Omental fat pad (tissue), 4 donors: ENCODE measurements around the gene ZNF212. TPM values are rescaled to one million over a fixed set of nuclear protein-coding genes. Genes with fewer than 3 reads are reported as not detected.
"Not testable (repeated sequence)": the region's sequence is repeated elsewhere in the genome, so short reads cannot be mapped to it uniquely, and the experiment has no call there.

Experiments
- ATAC-seq: fragments of 150-250 bp; one replicate; pipeline ENCODE4 v1.9.1; 2016; ENCODE audit warnings: mild to moderate bottlenecking, moderate library complexity; ENCODE audit not compliant: low FRiP score
- DNase-seq: peaks from one replicate; pipeline ENCODE4 v3.0.0-alpha.2; 2019; ENCODE audit warnings: low spot score
- total RNA-seq, 4 donors: library from RNA; depleted of rRNA; stranded (reverse); fragments of >200 nt; gene quantifications; one replicate each; pipeline ENCODE4 v1.1.0, GENCODE V29; 2016
- TF ChIP-seq, protein P1 (sequence below), 3 donors: fragments of 450-650 bp; IDR thresholded peaks; one replicate each; pipeline ENCODE4 v1.5.1; 2016 to 2017; ENCODE audit warnings: antibody characterized with exemption in 3 of 3, mild to moderate bottlenecking in 3 of 3, moderate library complexity in 2 of 3

The ZNF212 gene
- total RNA-seq, 4 donors from 2014 or later = 2.4 to 8.5 (median 5.0) TPM

DNA sequence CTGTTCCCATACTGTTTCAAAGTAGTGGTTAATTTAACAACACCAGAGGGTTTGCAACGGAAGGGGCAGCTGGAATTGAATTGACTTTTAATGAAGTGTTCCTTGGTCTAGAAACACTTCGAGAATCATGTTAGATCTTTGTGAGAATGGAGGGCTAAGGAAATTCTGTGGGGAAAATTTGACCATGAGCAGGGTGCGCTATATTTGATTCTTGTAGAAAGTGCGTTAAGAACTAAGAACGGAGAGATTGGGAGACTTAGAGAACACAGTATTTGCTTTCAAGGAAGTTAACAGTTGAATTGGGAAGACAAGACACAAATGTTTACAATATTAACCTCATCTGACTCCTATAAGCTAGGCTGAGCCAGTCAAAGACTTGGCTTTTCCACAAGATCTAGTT lies 1.2 kb downstream of the ZNF212 start:
- TF ChIP-seq, protein P1, sequence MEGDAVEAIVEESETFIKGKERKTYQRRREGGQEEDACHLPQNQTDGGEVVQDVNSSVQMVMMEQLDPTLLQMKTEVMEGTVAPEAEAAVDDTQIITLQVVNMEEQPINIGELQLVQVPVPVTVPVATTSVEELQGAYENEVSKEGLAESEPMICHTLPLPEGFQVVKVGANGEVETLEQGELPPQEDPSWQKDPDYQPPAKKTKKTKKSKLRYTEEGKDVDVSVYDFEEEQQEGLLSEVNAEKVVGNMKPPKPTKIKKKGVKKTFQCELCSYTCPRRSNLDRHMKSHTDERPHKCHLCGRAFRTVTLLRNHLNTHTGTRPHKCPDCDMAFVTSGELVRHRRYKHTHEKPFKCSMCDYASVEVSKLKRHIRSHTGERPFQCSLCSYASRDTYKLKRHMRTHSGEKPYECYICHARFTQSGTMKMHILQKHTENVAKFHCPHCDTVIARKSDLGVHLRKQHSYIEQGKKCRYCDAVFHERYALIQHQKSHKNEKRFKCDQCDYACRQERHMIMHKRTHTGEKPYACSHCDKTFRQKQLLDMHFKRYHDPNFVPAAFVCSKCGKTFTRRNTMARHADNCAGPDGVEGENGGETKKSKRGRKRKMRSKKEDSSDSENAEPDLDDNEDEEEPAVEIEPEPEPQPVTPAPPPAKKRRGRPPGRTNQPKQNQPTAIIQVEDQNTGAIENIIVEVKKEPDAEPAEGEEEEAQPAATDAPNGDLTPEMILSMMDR (IDR thresholded peaks at IDR 0.05) = no peak
- ATAC-seq = no peak
- no peak for DNase-seq

DNA sequence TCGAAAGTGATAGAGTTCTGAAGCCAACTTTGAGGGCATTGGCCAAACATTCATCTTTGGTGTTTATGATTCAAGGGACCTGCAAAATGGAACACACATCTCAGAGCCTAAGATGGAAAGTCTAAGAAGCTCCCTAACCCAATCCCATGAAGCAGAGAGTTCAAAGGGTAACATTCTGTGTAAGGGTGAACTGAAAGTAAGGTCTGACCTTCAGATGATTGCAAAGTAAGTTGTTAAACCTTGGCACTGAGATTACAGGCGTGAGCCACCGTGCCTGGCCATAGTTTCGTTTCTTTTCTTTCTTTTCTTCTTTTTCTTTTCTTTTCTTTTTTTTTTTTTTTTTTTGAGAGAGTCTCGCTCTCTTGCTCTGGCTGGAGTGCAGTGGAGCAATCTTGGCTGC lies 2.2 kb downstream of the ZNF212 start:
- DNase-seq = no peak
- no peak for ATAC-seq
- TF ChIP-seq, protein P1 (IDR thresholded peaks at IDR 0.05) = no peak

DNA sequence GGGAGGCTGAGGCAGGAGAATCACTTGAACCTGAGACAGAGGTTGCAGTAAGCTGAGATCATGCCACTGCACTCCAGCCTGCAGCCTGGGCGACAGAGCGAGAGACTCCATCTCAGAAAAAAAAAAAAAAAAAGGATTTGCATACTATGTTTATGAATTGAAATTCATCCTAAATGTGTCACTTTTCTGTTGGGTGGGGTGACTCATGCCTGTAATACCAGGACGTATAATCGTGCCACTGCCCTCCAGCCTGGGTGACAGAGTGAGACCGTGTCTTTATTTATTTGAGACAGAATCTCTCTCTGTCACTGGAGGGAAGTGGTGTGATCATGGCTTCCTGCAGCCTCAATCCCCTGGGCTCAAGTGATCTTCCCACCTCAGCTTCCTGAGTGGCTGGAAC lies 5.8 kb downstream of the ZNF212 start:
- DNase-seq (no peak), ATAC-seq (no peak)
- TF ChIP-seq, protein P1 (IDR thresholded peaks at IDR 0.05) = no peak

DNA sequence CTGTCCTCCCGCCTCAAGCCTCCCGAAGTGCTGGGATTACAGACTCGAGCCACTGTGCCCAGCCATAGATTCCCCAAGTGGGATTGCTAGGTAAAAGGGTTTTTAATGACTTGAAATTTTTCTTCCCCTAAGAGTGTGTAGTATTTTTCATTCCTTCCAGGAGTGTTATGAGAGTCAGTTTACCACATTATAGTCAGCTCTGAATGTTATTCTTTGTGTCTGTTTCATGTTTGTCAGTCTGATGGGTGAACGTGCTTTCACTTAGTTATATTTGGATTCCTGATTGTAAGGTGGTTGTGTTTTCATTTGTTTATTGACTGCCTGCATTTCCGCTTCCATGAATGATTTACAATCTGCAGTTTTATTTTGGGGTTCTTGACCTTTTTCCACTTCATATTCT lies 6.3 kb downstream of the ZNF212 start:
- no peak for ATAC-seq
- TF ChIP-seq, protein P1 (IDR thresholded peaks at IDR 0.05) = no peak
- no peak for DNase-seq

DNA sequence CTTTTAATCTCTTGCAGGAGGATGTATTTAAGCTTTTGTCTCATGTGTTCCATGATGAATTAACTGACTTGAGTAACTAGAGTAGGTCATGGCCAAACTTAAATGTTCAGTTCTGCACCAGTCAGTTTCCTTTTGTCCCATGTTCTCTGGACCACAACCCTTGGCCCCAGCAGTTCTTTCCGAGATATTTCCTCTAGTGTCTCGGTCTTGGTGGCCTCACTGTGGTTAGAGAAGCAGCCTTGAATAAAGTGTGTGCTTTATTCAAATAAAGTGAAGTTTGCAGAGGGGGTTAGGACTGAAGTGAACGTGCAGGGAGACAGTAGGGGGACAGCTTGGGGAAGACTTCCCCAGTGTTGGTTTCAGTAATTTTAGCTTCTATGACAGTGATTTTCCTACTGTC lies 9.3 kb downstream of the ZNF212 start:
- TF ChIP-seq, protein P1 (IDR thresholded peaks at IDR 0.05) = no peak
- DNase-seq = no peak
- no peak for ATAC-seq

DNA sequence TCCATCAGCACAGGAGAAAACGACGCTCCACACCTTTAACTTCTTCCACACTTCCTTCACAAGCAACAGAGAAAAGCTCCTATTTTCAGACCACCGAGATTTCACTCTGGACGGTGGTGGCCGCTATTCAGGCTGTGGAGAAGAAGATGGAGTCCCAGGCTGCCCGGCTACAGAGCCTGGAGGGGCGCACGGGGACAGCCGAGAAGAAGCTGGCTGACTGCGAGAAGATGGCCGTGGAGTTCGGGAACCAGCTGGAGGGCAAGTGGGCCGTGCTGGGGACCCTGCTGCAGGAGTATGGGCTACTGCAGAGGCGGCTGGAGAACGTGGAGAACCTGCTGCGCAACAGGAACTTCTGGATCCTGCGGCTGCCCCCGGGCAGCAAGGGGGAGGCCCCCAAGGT lies 10.7 kb downstream of the ZNF212 start:
- not testable (repeated sequence) for DNase-seq, ATAC-seq

DNA sequence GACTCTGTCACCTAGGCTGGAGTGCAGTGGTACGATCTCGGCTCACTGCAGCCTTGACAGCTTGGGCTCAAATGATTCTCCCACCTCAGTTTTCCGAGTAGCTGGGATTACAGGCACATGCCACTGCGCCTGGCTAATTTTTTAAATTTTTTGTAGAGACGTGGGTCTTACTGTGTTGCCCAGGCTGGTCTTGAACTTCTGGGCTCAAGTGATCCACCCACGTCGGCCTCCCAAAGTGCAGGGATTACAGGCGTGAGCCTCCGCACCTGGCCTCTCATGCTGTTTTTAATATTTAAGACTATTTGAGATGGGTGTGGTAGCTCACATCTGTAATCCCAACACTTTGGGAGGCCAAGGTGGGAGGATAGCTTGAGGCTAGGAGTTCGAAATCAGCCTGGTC lies 12.1 kb downstream of the ZNF212 start:
- not testable (repeated sequence) for ATAC-seq, DNase-seq

DNA sequence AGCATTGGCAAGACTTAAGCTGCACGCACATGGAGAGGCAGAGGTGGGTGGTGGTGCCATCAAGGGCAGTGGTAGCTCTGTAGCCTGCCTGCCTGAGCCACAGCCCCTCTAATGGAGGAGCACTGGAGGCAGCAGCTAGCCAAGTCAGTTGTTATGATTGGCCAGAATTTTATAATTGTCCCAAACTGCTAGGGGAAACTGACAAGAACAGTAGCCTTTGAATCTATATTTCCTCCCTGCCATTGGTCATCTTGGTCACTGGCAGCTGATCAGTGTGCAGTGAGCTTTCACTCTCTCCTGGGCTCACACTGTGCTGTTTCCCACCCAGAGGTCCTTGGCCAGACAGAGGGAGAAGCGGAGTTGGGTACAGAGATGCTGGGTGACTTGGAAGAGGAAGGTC lies 12.9 kb downstream of the ZNF212 start:
- TF ChIP-seq, protein P1 (IDR thresholded peaks at IDR 0.05) = no peak
- ATAC-seq = no peak
- no peak for DNase-seq
